NT2/D1 (cell line): ENCODE measurements around the gene HEPACAM.

Source experiments
- SUZ12 ChIP-seq: IDR thresholded peaks from 2 replicates; pipeline ENCODE4 v1.6.1; 2011; ENCODE audit not compliant: insufficient read length, insufficient read depth; ENCODE audit errors: extremely low read depth
- YY1 ChIP-seq: IDR thresholded peaks from 2 replicates; pipeline ENCODE4 v1.6.1; 2011; ENCODE audit not compliant: insufficient read length, insufficient read depth
- ZNF274 ChIP-seq: IDR thresholded peaks from 2 replicates; pipeline ENCODE4 v1.6.1; 2011; ENCODE audit warnings: mild to moderate bottlenecking, low read depth, low read length

- TF ChIP-seq YY1 (no peak), SUZ12 (no peak), ZNF274 (no peak)
Observed at GRCh38 chr11:124890151-124890550, 45.7 kb downstream of the HEPACAM start.
